ENCODE data around the gene AQP9. TPM values are rescaled to one million over a fixed set of nuclear protein-coding genes. Genes with fewer than 3 reads are reported as not detected.
"Not testable (repeated sequence)": the region's sequence is repeated elsewhere in the genome, so short reads cannot be mapped to it uniquely, and the experiment has no call there.

The AQP9 gene
- total RNA-seq, 1 donor from 2014 or later: not detected

DNA sequence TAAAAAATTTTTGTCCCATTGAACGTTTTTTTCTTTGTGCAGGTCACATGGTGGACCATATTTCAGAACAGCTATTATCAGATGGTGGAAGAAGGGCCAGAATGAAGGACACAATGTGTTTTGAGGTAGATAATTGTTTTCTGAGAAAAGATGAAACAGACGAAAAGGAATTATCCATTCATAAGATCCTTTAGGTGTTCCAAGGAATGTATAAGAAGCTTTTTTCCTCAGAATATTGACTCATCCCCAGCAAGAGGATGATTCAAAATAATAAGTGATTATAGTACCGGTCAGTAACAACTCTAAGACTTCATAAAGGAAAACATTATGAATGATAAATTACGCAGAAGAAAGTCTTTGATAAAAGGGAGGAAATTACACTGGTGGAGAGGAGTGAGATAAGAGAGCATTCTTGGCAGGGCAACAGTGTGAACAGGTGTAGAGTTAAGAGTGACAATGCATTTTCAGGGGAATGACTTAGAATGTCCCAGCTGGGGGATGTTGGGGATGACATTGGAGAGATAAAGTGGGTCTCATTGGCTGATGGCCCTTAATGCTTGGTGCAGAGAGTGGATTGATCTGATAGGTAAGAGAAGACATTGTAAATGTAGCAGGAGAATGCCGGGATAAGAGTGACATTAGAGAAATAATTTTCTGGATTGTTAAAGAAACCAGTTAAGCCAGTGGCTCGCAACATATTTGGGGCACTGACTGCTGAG lies 27.0 kb upstream of the AQP9 start:
- Histone ChIP-seq H3K36me3 (ENCODE audit: control insufficient read depth, insufficient read depth, low read length) (no peaks in the 10 kb centered on the region), H3K27me3 (ENCODE audit: control insufficient read depth, insufficient read depth, low read length) (no peaks in the 10 kb centered on the region), H3K4me3 (ENCODE audit: low read depth, low read length) (no peak overlapping the region)
- no peak for DNase-seq (ENCODE audit: low read depth)
- TF ChIP-seq, protein P1, sequence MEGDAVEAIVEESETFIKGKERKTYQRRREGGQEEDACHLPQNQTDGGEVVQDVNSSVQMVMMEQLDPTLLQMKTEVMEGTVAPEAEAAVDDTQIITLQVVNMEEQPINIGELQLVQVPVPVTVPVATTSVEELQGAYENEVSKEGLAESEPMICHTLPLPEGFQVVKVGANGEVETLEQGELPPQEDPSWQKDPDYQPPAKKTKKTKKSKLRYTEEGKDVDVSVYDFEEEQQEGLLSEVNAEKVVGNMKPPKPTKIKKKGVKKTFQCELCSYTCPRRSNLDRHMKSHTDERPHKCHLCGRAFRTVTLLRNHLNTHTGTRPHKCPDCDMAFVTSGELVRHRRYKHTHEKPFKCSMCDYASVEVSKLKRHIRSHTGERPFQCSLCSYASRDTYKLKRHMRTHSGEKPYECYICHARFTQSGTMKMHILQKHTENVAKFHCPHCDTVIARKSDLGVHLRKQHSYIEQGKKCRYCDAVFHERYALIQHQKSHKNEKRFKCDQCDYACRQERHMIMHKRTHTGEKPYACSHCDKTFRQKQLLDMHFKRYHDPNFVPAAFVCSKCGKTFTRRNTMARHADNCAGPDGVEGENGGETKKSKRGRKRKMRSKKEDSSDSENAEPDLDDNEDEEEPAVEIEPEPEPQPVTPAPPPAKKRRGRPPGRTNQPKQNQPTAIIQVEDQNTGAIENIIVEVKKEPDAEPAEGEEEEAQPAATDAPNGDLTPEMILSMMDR (IDR thresholded peaks at IDR 0.05; ENCODE audit: insufficient read depth, low read length, poor library complexity, severe bottlenecking): no peak

- TF ChIP-seq, protein P1 (IDR thresholded peaks at IDR 0.05; ENCODE audit: insufficient read depth, low read length, poor library complexity, severe bottlenecking): no peak
Observed at GRCh38 chr15:58111718-58112104, 26.5 kb upstream of the AQP9 start.

DNA sequence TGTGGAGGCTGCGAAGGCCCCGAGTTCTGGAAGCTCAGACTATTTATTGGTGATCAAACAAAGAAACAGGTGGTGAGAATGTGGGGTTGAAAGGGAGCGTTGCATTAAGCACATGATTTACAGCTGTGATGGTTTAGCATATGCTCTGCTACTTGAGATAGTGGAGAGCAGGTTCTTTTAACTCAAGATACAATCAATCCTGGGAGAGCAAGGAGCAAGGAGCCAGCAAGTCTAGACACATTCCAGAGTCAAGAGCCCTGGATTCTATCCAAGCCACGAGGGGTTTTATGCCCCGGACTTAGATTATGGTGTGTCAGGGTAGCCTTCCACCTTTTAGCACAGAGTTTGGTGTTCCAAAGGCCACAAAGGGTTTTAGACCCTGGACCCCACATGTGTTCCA lies 24.8 kb upstream of the AQP9 start:
- not testable (repeated sequence) for H3K4me3 ChIP-seq (ENCODE audit: low read depth, low read length); DNase-seq (ENCODE audit: low read depth); H3K27me3 ChIP-seq (ENCODE audit: control insufficient read depth, insufficient read depth, low read length); H3K36me3 ChIP-seq (ENCODE audit: control insufficient read depth, insufficient read depth, low read length)

More at GRCh38 chr15:58111718-58112104, 26.5 kb upstream of the AQP9 start:
- Histone ChIP-seq H3K36me3 (ENCODE audit: control insufficient read depth, insufficient read depth, low read length) (no peaks in the 10 kb centered on the region), H3K27me3 (ENCODE audit: control insufficient read depth, insufficient read depth, low read length) (no peaks in the 10 kb centered on the region), H3K4me3 (ENCODE audit: low read depth, low read length) (no peak overlapping the region)
- DNase-seq (ENCODE audit: low read depth): no peak

- TF ChIP-seq, protein P1 (IDR thresholded peaks at IDR 0.05; ENCODE audit: insufficient read depth, low read length, poor library complexity, severe bottlenecking): no peak
- no peak for DNase-seq (ENCODE audit: low read depth)
- no peaks in the 10 kb centered on the region for H3K36me3 ChIP-seq (ENCODE audit: control insufficient read depth, insufficient read depth, low read length)
- H3K4me3 ChIP-seq (ENCODE audit: low read depth, low read length): no peak overlapping the region
- no peaks in the 10 kb centered on the region for H3K27me3 ChIP-seq (ENCODE audit: control insufficient read depth, insufficient read depth, low read length)
Observed at GRCh38 chr15:58114388-58114787, 23.8 kb upstream of the AQP9 start.

DNA sequence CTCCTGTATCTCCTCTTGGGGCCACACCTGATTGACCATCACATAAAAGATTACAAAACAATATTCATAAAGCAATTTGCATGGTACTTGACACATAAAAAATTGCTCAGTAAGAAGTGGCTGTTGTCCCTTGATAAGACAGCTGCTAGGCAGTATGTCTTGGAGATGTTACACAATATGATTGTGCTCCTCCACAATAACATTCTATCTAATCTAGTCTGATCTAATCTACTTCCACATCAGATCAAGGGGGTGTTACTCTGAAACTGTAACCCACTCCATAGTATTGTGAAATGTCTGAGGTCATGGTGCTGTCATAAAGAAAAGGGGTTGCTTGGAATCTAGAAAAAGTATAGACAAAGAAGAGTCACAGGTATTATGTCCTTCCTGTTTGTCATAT lies 23.4 kb upstream of the AQP9 start:
- no peaks in the 10 kb centered on the region for H3K36me3 ChIP-seq (ENCODE audit: control insufficient read depth, insufficient read depth, low read length)
- DNase-seq (ENCODE audit: low read depth): no peak
- no peak overlapping the region for H3K4me3 ChIP-seq (ENCODE audit: low read depth, low read length)
- no peaks in the 10 kb centered on the region for H3K27me3 ChIP-seq (ENCODE audit: control insufficient read depth, insufficient read depth, low read length)
- TF ChIP-seq, protein P1 (IDR thresholded peaks at IDR 0.05; ENCODE audit: insufficient read depth, low read length, poor library complexity, severe bottlenecking): no peak

DNA sequence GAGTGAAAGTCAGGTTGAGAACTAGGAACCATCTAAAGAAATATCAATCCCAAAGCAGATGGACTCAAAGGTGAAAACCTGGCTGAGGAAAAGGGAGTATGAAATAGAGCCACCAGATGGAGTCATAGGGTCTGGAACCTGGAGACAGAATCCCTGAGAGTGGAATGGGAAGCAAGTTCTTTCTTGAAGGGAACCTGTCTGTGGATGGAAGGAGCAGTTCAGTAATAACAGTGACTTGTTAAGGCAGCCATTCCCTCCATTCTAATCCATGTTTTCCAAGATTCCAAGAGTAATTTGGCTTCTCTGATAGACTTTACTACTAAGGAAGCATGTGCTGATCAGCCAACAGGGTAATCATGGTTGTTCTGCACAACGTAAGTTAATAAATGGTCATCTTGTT lies 22.5 kb upstream of the AQP9 start:
- no peaks in the 10 kb centered on the region for H3K27me3 ChIP-seq (ENCODE audit: control insufficient read depth, insufficient read depth, low read length)
- DNase-seq (ENCODE audit: low read depth): no peak
- TF ChIP-seq, protein P1 (IDR thresholded peaks at IDR 0.05; ENCODE audit: insufficient read depth, low read length, poor library complexity, severe bottlenecking): peak; percentile 36
- H3K4me3 ChIP-seq (ENCODE audit: low read depth, low read length): no peak overlapping the region
- no peaks in the 10 kb centered on the region for H3K36me3 ChIP-seq (ENCODE audit: control insufficient read depth, insufficient read depth, low read length)

All from kidney epithelial cell (primary cell).